ENCODE measurements around the gene TMED6.
"Not testable (repeated sequence)": the region's sequence is repeated elsewhere in the genome, so short reads cannot be mapped to it uniquely, and the experiment has no call there.

Gene TMED6

GRCh38 chr16:69296771-69297170 is 54.8 kb downstream of the TMED6 start:
- FAIRE-seq = not testable (repeated sequence)

- FAIRE-seq = no peak
Measured at GRCh38 chr16:69294051-69294450, 57.5 kb downstream of the TMED6 start.

- no peak for FAIRE-seq
Measured at GRCh38 chr16:69293401-69293800, 58.2 kb downstream of the TMED6 start.
